Duodenal mucosa (tissue), 2 donors: Measurements from ENCODE around the gene RHOF.
A peak's percentile ranks its signal among the peaks of the same experiment; 100 is the strongest.

Experiments
- H3K27ac ChIP-seq: one replicate; pipeline ENCODE4 v1.7.0; 2013; ENCODE audit warnings: low read depth, low read length
- H3K27me3 ChIP-seq, 2 donors: one replicate each; pipeline ENCODE4 v1.7.0; 2013; ENCODE audit warnings: low read length in 2 of 2, control low read depth in 1 of 2; ENCODE audit not compliant: insufficient read depth in 2 of 2, control insufficient read depth in 1 of 2
- H3K36me3 ChIP-seq, 2 donors: one replicate each; pipeline ENCODE4 v1.7.0; 2013; ENCODE audit warnings: low read length in 2 of 2, control low read depth in 1 of 2; ENCODE audit not compliant: insufficient read depth in 2 of 2, control insufficient read depth in 1 of 2
- H3K4me1 ChIP-seq, 2 donors: one replicate each; pipeline ENCODE4 v1.7.0; 2013; ENCODE audit warnings: low read length in 2 of 2, control low read depth in 1 of 2; ENCODE audit not compliant: insufficient read depth in 2 of 2, control insufficient read depth in 1 of 2
- H3K4me3 ChIP-seq, 2 donors: one replicate each; pipeline ENCODE4 v1.7.0; 2013; ENCODE audit warnings: low read length in 2 of 2, low read depth in 1 of 2
- H3K9ac ChIP-seq, 2 donors: one replicate each; pipeline ENCODE4 v1.7.0; 2013; ENCODE audit warnings: low read length in 2 of 2, low read depth in 1 of 2
- H3K9me3 ChIP-seq, 2 donors: one replicate each; pipeline ENCODE4 v1.7.0; 2013; ENCODE audit warnings: low read length in 2 of 2, control low read depth in 1 of 2; ENCODE audit not compliant: control insufficient read depth in 1 of 2

The RHOF gene

DNA sequence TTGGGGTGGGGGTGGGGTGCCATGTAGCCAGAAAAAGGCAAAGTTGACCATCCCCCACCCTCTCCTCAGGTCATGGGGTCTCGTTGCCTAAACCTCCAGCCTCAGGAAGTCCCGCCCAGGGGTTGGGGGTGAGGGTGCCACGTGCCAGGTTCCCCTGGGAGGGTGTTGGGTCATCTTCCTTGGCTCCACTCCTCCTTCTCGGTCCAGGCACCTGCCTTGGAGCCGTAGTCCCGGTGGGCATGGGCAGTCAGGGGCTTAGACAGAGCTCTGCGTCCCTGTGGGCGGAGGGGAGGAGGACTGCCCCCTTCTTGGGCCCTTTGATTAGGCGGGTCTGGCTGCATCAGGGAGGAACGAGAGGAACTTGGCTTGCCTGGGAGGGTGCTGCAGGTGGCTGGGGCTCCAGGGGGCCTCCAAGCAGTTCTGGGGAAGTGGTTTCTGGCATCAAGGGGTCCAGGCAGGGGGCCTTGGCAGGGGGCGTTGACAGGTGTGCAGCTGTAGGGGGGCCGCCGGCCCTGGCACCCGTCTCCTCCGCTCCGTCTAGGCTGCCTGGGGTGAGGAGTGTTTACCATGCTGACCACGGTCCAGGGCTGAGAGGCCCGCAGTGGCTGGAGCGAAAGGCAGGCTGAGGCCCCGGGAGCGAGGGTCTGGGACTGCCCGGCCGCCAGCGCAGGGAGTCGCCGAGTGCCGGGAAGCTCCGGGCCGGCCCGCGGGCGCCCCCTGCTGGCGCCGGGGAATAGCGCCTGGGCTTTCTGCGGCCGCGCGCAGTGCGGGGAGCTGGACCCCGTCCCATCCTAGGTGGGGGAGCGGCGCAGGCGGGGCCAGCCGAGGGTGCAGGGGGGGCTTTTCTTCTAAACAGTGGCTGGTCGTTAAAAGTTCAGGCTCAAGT lies 18.2 kb upstream of the RHOF start:
- Histone ChIP-seq H3K9ac (peak overlapping the region; percentile 60 to 65), H3K36me3 (peaks cover 18 to 67% of the 10 kb centered on the region in 2 donors), H3K4me3 (peak overlapping the region; percentile 75 to 85), H3K27me3 (no peaks in the 10 kb centered on the region), H3K4me1 (peaks cover 40 to 41% of the 10 kb centered on the region in 2 donors), H3K27ac (peak overlapping the region; percentile 39), H3K9me3 (no peaks in the 10 kb centered on the region)

DNA sequence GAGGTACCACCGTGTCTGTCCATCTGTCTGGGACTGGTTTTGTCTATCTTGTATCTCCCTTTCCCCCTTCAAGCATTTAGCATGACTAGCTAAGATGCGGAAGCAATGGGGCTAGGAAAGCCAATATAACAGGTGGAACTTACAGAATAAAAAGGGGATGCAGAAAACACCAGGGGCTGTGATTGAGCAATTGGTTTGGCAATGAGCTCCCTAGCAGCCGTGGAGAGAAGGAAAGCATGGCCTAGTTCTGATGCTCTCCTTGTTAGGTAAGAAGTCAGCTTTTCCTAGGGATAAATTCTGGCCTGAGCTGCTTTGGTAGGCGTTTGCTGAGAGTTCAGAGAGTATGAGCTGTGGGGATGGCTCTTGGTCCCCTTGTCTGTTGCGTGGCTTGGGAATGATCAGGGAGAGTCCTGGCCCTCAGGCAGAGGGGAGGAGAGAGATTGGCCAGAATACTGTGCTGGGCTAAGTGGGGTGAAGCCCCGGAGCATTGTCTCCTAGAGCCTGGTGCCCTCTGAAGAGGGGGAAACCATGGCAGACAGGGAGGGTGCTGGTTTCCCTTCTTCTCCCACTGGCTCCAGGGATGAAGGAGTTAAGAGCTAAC lies 17.4 kb upstream of the RHOF start:
- Histone ChIP-seq H3K9ac (peak overlapping the region; percentile 60 to 65), H3K4me1 (peaks cover 48% of the 10 kb centered on the region in 2 donors), H3K4me3 (peak overlapping the region; percentile 75 to 85), H3K9me3 (no peaks in the 10 kb centered on the region), H3K27me3 (no peaks in the 10 kb centered on the region), H3K27ac (no peak overlapping the region), H3K36me3 (peaks cover 12 to 61% of the 10 kb centered on the region in 2 donors)

- no peak overlapping the region for H3K27ac ChIP-seq
- peaks cover 51% of the 10 kb centered on the region in 2 donors for H3K4me1 ChIP-seq
- H3K36me3 ChIP-seq, result peaks cover 12 to 57% of the 10 kb centered on the region in 2 donors
- no peak overlapping the region for H3K9ac ChIP-seq
- no peaks in the 10 kb centered on the region for H3K9me3 ChIP-seq
- H3K4me3 ChIP-seq, result peak overlapping the region in 1 of 2 donors; percentile 75
- no peaks in the 10 kb centered on the region for H3K27me3 ChIP-seq
Measured at GRCh38 chr12:121810234-121810817, 16.8 kb upstream of the RHOF start.

GRCh38 chr12:121809712-121810116 lies 16.2 kb upstream of the RHOF start:
- no peaks in the 10 kb centered on the region for H3K9me3 ChIP-seq
- no peak overlapping the region for H3K27ac ChIP-seq
- no peak overlapping the region for H3K4me3 ChIP-seq
- no peak overlapping the region for H3K9ac ChIP-seq
- no peaks in the 10 kb centered on the region for H3K27me3 ChIP-seq
- H3K36me3 ChIP-seq, result peaks cover 12 to 51% of the 10 kb centered on the region in 2 donors
- H3K4me1 ChIP-seq, result peaks cover 51% of the 10 kb centered on the region in 2 donors

DNA sequence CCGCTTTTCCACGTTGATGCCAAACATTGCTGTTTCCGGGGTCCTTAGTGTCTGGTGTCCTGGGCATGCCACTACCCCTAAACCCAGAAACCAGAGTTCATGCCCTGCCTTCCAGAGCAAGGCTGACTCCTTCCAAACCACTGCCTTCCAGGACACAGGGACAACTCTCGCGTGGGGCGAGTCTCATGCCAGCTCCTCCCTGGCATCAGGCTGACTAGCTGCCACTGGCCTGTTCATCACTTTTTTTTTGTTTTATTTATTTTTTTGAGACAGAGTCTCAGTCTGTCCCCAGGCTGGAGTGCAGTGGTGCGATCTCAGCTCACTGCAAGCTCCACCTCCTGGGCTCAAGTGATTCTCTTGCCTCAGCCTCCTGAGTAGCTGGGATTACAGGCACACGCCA lies 15.1 kb upstream of the RHOF start:
- Histone ChIP-seq H3K27ac (no peak overlapping the region), H3K9me3 (no peaks in the 10 kb centered on the region), H3K4me1 (peaks cover 49 to 50% of the 10 kb centered on the region in 2 donors), H3K36me3 (peaks cover 12 to 42% of the 10 kb centered on the region in 2 donors), H3K9ac (no peak overlapping the region), H3K27me3 (no peaks in the 10 kb centered on the region), H3K4me3 (no peak overlapping the region)

- Histone ChIP-seq H3K4me1 (peaks cover 40 to 42% of the 10 kb centered on the region in 2 donors), H3K4me3 (no peak overlapping the region), H3K9ac (peak overlapping the region in 1 of 2 donors; percentile 82)
Measured at GRCh38 chr12:121807642-121808347, 14.3 kb upstream of the RHOF start.

DNA sequence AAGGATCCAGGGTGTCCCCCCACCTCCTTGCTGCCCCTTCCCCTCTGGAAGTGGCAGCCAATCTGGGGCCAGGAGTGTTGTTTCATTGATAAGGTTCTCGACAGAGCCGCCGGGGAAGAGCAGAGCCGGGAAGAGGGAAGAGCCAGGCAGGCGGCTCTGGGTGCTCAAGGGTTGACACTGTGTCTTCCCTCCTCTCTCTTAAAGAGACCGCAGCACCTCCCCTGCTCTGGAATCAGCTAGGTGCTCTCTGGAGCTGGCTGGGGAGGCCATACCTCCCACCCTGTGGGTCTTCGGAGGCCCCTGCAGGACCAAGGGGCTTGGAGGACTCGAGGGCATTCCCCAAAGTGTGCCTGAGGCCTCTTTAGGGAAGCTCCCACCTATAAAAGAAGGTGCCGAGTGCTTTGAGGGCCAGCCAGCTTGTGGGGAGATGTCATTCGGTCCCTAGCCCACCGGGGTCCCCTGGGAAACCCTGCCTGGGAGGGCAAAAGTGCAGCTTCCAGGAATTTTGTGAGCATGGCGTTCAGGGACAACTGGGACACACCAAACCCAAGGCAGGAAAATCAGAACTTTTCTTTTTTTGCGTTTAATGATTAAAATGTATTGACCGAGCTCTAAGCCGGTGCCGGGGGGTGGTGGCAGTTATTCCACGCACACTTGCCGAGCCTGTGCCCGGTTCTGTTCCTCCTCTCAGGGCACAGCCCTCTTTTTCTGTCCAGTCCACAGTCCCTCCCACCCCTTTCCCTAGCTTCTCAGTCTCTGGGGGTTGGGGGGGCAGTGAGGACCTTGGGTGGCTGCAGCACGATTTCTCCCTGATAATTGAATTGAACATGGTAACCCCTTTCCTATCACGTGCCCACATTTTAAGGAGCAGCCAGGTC lies 13.3 kb upstream of the RHOF start:
- Histone ChIP-seq H3K4me3 (peak overlapping the region; percentile 83), H3K27me3 (no peaks in the 10 kb centered on the region), H3K9ac (peak overlapping the region; percentile 72 to 82), H3K9me3 (no peaks in the 10 kb centered on the region), H3K36me3 (peaks cover 12 to 40% of the 10 kb centered on the region in 2 donors), H3K4me1 (peaks cover 36 to 39% of the 10 kb centered on the region in 2 donors), H3K27ac (no peak overlapping the region)

More at GRCh38 chr12:121807642-121808347, 14.3 kb upstream of the RHOF start:
- no peaks in the 10 kb centered on the region for H3K27me3 ChIP-seq
- no peak overlapping the region for H3K27ac ChIP-seq
- no peaks in the 10 kb centered on the region for H3K9me3 ChIP-seq
- H3K36me3 ChIP-seq, result peaks cover 12 to 40% of the 10 kb centered on the region in 2 donors

DNA sequence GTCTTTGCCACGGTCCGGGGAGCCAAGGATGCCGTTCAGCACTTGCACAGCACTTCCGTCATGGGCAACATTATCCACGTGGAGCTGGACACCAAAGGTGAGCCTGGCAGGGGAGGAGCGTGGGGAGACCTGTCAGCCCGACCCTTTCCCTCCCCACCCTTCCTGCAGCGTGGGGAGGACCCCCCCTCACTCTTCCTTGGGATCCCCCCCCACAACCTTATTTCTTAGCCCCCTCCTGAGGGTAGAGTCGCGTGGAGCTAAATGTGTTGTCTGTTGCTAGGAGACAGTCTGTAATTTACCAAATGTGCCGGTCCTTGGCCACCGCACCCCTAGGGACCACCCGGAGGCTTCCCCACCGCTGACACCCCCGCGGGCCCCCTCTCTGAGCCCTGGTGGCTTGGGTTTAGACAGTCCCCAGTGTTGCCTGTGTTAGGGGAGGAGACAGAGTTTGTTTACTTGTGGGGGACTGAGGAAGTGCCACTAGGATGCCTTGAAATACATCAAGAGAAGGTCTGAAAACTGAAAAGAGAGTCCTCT lies 12.6 kb upstream of the RHOF start:
- Histone ChIP-seq H3K9ac (peak overlapping the region; percentile 72 to 82), H3K27ac (no peak overlapping the region), H3K36me3 (peaks cover 11 to 36% of the 10 kb centered on the region in 2 donors), H3K4me1 (peaks cover 29 to 32% of the 10 kb centered on the region in 2 donors), H3K27me3 (no peaks in the 10 kb centered on the region), H3K4me3 (peak overlapping the region; percentile 83), H3K9me3 (no peaks in the 10 kb centered on the region)
